Spinal cord (tissue), 10 donors: ENCODE measurements around the gene CENPP. TPM values are rescaled to one million over a fixed set of nuclear protein-coding genes. Genes with fewer than 3 reads are reported as not detected.

ENCODE experiments used
- DNase-seq, 6 donors: peaks; one replicate each; pipeline versions ENCODE4 v3.0.0 to v3.0.0-alpha.2; 2013 to 2015; ENCODE audit warnings: low spot score in 6 of 6, low read depth in 4 of 6
- H3K27ac ChIP-seq: one replicate; pipeline ENCODE4 v1.5.1; 2013; ENCODE audit warnings: low read depth, low read length, control low read depth
- H3K27me3 ChIP-seq: one replicate; pipeline ENCODE4 v1.6.1; 2013; ENCODE audit warnings: low read length; ENCODE audit not compliant: control insufficient read depth, insufficient read depth
- H3K36me3 ChIP-seq: one replicate; pipeline ENCODE4 v1.6.1; 2013; ENCODE audit warnings: low read length; ENCODE audit not compliant: control insufficient read depth, insufficient read depth
- H3K4me1 ChIP-seq: one replicate; pipeline ENCODE4 v1.6.1; 2013; ENCODE audit warnings: low read length; ENCODE audit not compliant: control insufficient read depth, insufficient read depth
- H3K4me3 ChIP-seq: one replicate; pipeline ENCODE4 v1.5.1; 2013; ENCODE audit warnings: low read depth, low read length, control low read depth
- H3K9me3 ChIP-seq: one replicate; pipeline ENCODE4 v1.6.1; 2013; ENCODE audit warnings: low read length; ENCODE audit not compliant: control insufficient read depth, insufficient read depth
- WGBS: methylation state at CpG from one replicate; pipeline ENCODE4 v1.1.5; 2013; ENCODE audit warnings: missing lambda C conversion rate; ENCODE audit not compliant: insufficient coverage; 5-methylcytosine and 5-hydroxymethylcytosine counted together
- polyA plus RNA-seq, 2 donors: library from polyadenylated mRNA; unstranded; fragments of 120-200 nt; gene quantifications; one replicate each; pipeline ENCODE4 v1.2.1, GENCODE V29; 2013; ENCODE audit not compliant: insufficient read length in 2 of 2
- total RNA-seq, 2 donors: library from RNA; depleted of rRNA in 1 of 2; stranded (reverse); fragments of 120-200 nt in 1 of 2; fragments of >200 nt in 1 of 2; gene quantifications; one replicate each; pipeline versions ENCODE4 v1.2.3 to v1.2.4, GENCODE V29; 2013 to 2014
- donor health status: healthy.

The CENPP gene
- total and polyA plus RNA-seq, 4 donors, result 5.4 to 15.5 (median 10.2) TPM

- H3K4me1 ChIP-seq, result no peaks in the 10 kb centered on the region
- DNase-seq, result no peak
- no peaks in the 10 kb centered on the region for H3K9me3 ChIP-seq
- no peak overlapping the region for H3K27ac ChIP-seq
- H3K4me3 ChIP-seq, result no peak overlapping the region
- no peaks in the 10 kb centered on the region for H3K36me3 ChIP-seq
- H3K27me3 ChIP-seq, result no peaks in the 10 kb centered on the region
- WGBS, result no CpG with 5 or more reads among the region's 1 CpG
Observed at GRCh38 chr9:92528522-92528849, 202.7 kb downstream of the CENPP start.

GRCh38 chr9:92529124-92529523, 203.4 kb downstream of the CENPP start:
- Histone ChIP-seq H3K9me3 (no peaks in the 10 kb centered on the region), H3K27ac (no peak overlapping the region), H3K27me3 (no peaks in the 10 kb centered on the region), H3K4me3 (no peak overlapping the region), H3K4me1 (no peaks in the 10 kb centered on the region), H3K36me3 (no peaks in the 10 kb centered on the region)
- DNase-seq, result no peak
- WGBS, result no CpG with 5 or more reads among the region's 3 CpGs

DNA sequence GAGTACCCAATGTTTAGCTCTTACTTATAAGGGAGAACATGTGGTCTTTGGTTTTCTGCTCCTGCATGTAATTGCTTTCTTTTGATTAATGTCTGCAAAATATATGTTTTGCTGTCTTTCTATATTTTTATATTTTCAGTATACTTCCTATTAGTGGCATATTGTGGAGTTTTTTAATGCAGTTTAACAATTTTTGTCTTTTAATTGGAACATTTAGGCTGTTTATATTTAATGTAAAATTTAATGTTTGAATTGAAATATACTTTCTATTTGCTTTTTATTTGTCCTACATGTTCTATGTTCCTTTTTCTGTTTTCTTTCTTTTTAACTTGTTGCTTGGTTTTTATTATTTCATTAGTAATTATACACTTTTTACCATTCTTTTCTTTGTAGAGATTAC, 205.1 kb downstream of the CENPP start:
- DNase-seq, result no peak

DNA sequence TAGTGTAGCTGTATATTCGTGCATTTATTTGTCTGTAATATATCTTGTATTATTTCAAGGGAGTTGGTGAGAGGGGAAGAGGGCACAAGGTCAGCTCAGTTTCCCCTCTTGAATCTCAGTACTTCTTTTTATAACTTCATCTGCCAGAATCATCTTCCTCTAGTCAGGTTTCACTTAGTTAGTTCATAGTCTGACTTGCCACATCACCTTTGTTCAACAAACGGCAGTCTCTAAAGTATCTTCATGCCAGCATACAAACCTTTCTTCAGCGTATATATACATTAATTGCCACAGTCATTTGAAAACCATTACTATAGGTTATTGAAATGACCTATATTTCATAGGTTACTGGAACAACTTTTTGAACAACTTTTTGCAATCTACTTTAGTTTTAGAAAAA, 208.5 kb downstream of the CENPP start:
- no peaks in the 10 kb centered on the region for H3K9me3 ChIP-seq
- WGBS, result no CpG with 5 or more reads among the region's 3 CpGs
- no peak overlapping the region for H3K4me3 ChIP-seq
- H3K27me3 ChIP-seq, result no peaks in the 10 kb centered on the region
- no peak for DNase-seq
- H3K4me1 ChIP-seq, result no peaks in the 10 kb centered on the region
- H3K36me3 ChIP-seq, result no peaks in the 10 kb centered on the region
- no peak overlapping the region for H3K27ac ChIP-seq

More for the DNA sequence above, 205.1 kb downstream of the CENPP start:
- Histone ChIP-seq H3K4me3 (no peak overlapping the region), H3K9me3 (no peaks in the 10 kb centered on the region), H3K4me1 (no peaks in the 10 kb centered on the region), H3K27ac (no peak overlapping the region), H3K27me3 (no peaks in the 10 kb centered on the region), H3K36me3 (no peaks in the 10 kb centered on the region)

- Histone ChIP-seq H3K36me3 (no peaks in the 10 kb centered on the region), H3K4me1 (no peaks in the 10 kb centered on the region), H3K9me3 (no peaks in the 10 kb centered on the region), H3K4me3 (peak overlapping the region; percentile 10), H3K27ac (peak overlapping the region; percentile 8), H3K27me3 (no peaks in the 10 kb centered on the region)
- no peak for DNase-seq
- 20% methylated on average over 1 of the region's 1 CpG for WGBS
Observed at GRCh38 chr9:92534674-92535073, 208.9 kb downstream of the CENPP start.

- WGBS, result no CpG with 5 or more reads among the region's 7 CpGs
- Histone ChIP-seq H3K27ac (peak within 1 kb of the TSS; percentile 80), H3K27me3 (no peaks in the 10 kb centered on the region), H3K9me3 (no peaks in the 10 kb centered on the region), H3K36me3 (no peaks in the 10 kb centered on the region), H3K4me3 (peak within 1 kb of the TSS; percentile 29), H3K4me1 (no peaks in the 10 kb centered on the region)
- DNase-seq, result peak in 2 of 6 donors; percentile 22 to 73
Observed at GRCh38 chr9:92535940-92536850, 210.4 kb downstream of the CENPP start, which contains the start of gene ECM2. Gene ECM2, minus strand, starts transcription at chr9:92535990. Its CDS starts 13,124 bp downstream, at chr9:92522866.

DNA sequence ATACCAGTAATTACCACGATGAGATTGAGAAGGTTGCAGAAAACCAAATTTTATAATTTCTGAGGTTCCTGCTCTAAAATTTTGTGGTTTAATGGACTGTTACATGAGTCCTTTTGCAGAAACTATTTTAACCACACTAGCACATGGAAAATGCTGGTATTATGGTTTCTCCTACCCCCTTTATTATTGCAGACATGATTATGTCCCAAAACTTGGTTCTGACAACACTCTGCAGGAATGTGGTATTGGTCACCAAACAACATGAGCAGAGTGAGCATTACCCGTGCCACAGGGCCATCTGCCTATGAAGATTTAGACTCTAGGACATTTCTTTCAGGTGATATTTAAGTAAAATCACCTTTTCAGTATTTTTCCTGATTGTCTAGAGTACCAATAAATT, 212.8 kb downstream of the CENPP start:
- no peak overlapping the region for H3K27ac ChIP-seq
- no CpG with 5 or more reads among the region's 2 CpGs for WGBS
- DNase-seq, result no peak
- no peaks in the 10 kb centered on the region for H3K4me1 ChIP-seq
- no peaks in the 10 kb centered on the region for H3K27me3 ChIP-seq
- H3K36me3 ChIP-seq, result no peaks in the 10 kb centered on the region
- no peak overlapping the region for H3K4me3 ChIP-seq
- peaks cover 2% of the 10 kb centered on the region for H3K9me3 ChIP-seq

DNA sequence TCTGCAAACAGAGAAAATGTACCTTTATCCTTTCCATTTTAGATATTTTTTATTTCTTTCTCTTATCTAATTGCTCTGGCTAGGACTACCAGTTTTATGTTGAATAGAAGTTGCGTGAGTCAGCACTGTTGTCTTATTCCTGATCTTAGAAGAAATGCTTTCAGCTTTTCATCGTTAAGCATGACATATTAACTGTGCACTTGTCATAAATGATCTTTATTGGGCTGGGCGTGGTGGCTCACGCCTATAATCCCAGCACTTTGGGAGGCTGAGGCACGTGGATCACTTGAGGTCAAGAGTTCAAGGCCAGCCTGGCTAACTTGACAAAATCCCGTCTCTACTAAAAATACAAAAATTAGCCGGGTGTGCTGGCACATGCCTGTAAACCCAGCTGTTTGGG, 218.2 kb downstream of the CENPP start:
- Histone ChIP-seq H3K27ac (no peak overlapping the region), H3K36me3 (no peaks in the 10 kb centered on the region), H3K4me1 (no peaks in the 10 kb centered on the region), H3K9me3 (peaks cover 3% of the 10 kb centered on the region), H3K27me3 (no peaks in the 10 kb centered on the region), H3K4me3 (no peak overlapping the region)
- WGBS, result 96% methylated on average over 7 of the region's 7 CpGs
- DNase-seq, result no peak

DNA sequence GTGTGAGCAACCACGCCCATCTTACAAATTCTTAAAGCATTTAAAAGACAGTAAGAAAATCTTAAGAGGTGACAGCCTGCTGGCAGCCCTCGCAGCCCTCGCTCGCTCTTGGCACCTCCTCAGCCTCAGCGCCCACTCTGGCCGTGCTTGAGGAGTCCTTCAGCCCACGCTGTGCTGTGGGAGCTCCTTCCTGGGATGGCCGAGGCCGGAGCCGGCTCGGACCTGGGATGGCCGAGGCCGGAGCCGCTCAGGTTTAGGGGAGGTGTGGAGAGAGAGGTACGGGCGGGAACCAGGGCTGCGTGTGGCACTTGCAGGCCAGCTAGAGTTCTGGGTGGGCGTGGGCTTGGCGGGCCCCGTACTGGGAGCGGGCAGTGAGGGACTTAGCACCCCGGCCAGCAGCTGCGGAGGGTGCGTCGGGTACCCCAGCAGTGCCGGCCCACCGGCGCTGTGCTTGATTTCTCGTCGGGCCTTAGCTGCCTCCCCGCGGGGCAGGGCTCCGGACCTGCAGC, 219.3 kb downstream of the CENPP start:
- H3K27ac ChIP-seq, result no peak overlapping the region
- H3K9me3 ChIP-seq, result peaks cover 3% of the 10 kb centered on the region
- H3K27me3 ChIP-seq, result no peaks in the 10 kb centered on the region
- no peak overlapping the region for H3K4me3 ChIP-seq
- no peaks in the 10 kb centered on the region for H3K36me3 ChIP-seq
- 97% methylated on average over 32 of the region's 33 CpGs for WGBS
- DNase-seq, result no peak
- H3K4me1 ChIP-seq, result no peaks in the 10 kb centered on the region

- Histone ChIP-seq H3K9me3 (peaks cover 3% of the 10 kb centered on the region), H3K27ac (no peak overlapping the region), H3K4me3 (no peak overlapping the region), H3K27me3 (no peaks in the 10 kb centered on the region), H3K4me1 (no peaks in the 10 kb centered on the region), H3K36me3 (no peaks in the 10 kb centered on the region)
- 100% methylated on average over 1 of the region's 3 CpGs for WGBS
- DNase-seq, result no peak
Observed at GRCh38 chr9:92547356-92547755, 221.6 kb downstream of the CENPP start.
